HL-60 (cell line): Measurements from ENCODE around the gene DPP8.

Experiments
- DNase-seq, 2 experiments: peaks; one replicate each; pipeline ENCODE4 v3.0.0-alpha.2; 2010 to 2020; ENCODE audit warnings: low read depth in 1 of 2, low spot score in 1 of 2
- H3K27ac ChIP-seq: fragments of 250-450 bp; sonication (Bioruptor Pico); replicated peaks from 2 replicates; pipeline ENCODE4 v1.5.1; 2020; ENCODE audit warnings: mild to moderate bottlenecking, moderate library complexity
- H3K27me3 ChIP-seq: fragments of 250-450 bp; sonication (Bioruptor Pico); 2 replicates; pipeline ENCODE4 v1.5.1; 2021; ENCODE audit warnings: mild to moderate bottlenecking, moderate library complexity; ENCODE audit not compliant: insufficient read depth, poor library complexity, severe bottlenecking
- H3K4me3 ChIP-seq: replicated peaks from 2 replicates; pipeline ENCODE4 v1.5.1; 2011; ENCODE audit warnings: mild to moderate bottlenecking, control low read depth, low read length; ENCODE audit not compliant: insufficient read depth
- GABPA ChIP-seq: IDR thresholded peaks from 2 replicates; pipeline ENCODE4 v1.6.1; 2012; ENCODE audit warnings: low read depth
- POLR2AphosphoS5 ChIP-seq: IDR thresholded peaks from 2 replicates; pipeline ENCODE4 v1.6.1; 2012; ENCODE audit warnings: low read depth
- REST ChIP-seq: IDR thresholded peaks from 2 replicates; pipeline ENCODE4 v1.6.1; 2012; ENCODE audit warnings: low read depth; ENCODE audit not compliant: insufficient replicate concordance
- SPI1 ChIP-seq: IDR thresholded peaks from 2 replicates; pipeline ENCODE4 v1.6.1; 2012; ENCODE audit warnings: low read depth, mild to moderate bottlenecking, borderline replicate concordance
- TF ChIP-seq, protein P1 (sequence below): IDR thresholded peaks from one replicate; pipeline ENCODE4 v1.5.1; 2011; ENCODE audit warnings: low read length, control low read depth, inconsistent platforms; ENCODE audit not compliant: insufficient read depth

DPP8 gene

DNA sequence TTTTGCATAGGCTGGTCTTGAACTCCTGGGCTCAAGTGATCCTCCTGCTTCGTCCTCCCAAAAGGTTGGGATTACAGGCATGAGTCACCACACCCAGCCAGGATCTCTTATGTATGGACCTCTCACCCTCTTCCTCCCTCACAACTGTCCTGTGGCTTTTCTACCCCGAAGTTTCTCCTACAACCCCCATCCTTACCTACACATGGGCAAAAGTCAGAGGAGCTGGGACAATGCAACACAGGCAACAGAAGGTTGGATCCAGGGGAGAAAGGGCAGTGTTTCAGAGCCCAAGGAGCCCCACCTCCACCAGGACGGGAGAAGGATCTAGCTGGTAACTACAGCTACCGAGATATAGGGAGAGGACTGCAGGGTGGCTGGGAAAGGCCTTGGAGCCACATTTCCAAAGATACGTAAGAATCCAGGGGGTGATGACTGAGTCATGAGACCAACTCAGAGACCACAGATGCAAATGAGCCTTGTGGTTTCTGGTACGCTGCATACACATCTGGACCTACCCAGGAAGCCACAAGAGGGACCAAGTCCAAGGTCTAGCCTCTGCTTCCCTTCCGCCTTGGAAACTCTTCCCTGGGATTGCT lies 108.4 kb downstream of the DPP8 start:
- no peak for TF ChIP-seq SPI1
- TF ChIP-seq, protein P1, sequence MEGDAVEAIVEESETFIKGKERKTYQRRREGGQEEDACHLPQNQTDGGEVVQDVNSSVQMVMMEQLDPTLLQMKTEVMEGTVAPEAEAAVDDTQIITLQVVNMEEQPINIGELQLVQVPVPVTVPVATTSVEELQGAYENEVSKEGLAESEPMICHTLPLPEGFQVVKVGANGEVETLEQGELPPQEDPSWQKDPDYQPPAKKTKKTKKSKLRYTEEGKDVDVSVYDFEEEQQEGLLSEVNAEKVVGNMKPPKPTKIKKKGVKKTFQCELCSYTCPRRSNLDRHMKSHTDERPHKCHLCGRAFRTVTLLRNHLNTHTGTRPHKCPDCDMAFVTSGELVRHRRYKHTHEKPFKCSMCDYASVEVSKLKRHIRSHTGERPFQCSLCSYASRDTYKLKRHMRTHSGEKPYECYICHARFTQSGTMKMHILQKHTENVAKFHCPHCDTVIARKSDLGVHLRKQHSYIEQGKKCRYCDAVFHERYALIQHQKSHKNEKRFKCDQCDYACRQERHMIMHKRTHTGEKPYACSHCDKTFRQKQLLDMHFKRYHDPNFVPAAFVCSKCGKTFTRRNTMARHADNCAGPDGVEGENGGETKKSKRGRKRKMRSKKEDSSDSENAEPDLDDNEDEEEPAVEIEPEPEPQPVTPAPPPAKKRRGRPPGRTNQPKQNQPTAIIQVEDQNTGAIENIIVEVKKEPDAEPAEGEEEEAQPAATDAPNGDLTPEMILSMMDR, result no peak
- no peak for TF ChIP-seq POLR2AphosphoS5
- no peak for TF ChIP-seq REST
- TF ChIP-seq GABPA, result no peak
- H3K27ac ChIP-seq, result no peak overlapping the region
- no peaks in the 10 kb centered on the region for H3K27me3 ChIP-seq
- no peak overlapping the region for H3K4me3 ChIP-seq
- DNase-seq, result no peak

DNA sequence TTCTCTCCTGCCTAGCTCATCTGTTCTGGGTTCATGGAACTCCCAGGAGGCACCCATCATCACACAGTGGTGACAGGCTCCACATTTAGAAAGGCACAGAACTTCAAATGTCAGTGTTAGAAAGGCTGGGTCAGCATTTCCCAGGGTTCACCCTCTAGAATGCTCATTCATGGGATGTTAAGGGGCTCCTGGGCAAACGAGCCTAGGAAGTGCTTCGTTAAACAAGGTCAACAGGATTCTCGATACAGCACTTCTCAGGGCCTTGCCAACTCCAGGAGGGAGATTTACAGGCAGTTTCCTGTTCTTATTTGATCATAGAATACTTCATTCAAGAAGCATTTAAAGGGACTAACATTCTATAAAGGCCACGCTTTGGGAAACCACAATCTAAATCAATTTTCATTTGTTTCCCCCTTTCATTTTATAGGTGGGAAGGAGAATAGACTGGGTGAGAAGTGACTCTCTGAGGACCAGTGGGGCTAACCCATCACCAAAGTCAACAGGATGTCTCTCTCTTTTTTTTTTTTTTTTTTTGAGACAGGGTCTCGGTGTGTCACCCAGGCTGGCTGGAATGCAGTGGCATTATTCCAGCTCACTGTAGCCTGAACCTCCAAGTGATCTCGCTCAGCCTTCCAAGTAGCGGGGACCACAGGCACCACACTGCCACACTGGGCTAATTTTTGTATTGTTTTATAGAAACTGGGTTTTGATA lies 109.0 kb downstream of the DPP8 start:
- Histone ChIP-seq H3K27ac (no peak overlapping the region), H3K27me3 (no peaks in the 10 kb centered on the region), H3K4me3 (no peak overlapping the region)
- no peak for TF ChIP-seq POLR2AphosphoS5
- no peak for DNase-seq

- no peak for DNase-seq
These were observed 111.0 kb downstream of the DPP8 start for GRCh38 chr15:65406424-65407000.

More at GRCh38 chr15:65406424-65407000, 111.0 kb downstream of the DPP8 start:
- Histone ChIP-seq H3K4me3 (no peak overlapping the region), H3K27ac (no peak overlapping the region), H3K27me3 (no peaks in the 10 kb centered on the region)
- TF ChIP-seq GABPA (no peak), REST (no peak), SPI1 (no peak), POLR2AphosphoS5 (no peak)
- TF ChIP-seq, protein P1, result no peak
